Erythroblast (primary cell): ENCODE measurements around the gene BRF1.

Experiments
- GATA1 ChIP-seq: IDR thresholded peaks from 2 replicates; pipeline ENCODE4 v1.6.1; 2011; ENCODE audit warnings: low read depth, mild to moderate bottlenecking, control low read depth, low read length, moderate library complexity
- POLR2A ChIP-seq: IDR thresholded peaks from 2 replicates; pipeline ENCODE4 v1.6.1; 2011; ENCODE audit warnings: mild to moderate bottlenecking, low read length

GRCh38 chr14:105248368-105249181 is 52.2 kb downstream of the BRF1 start, which contains the start of gene BTBD6:
- TF ChIP-seq POLR2A (peak; percentile 33), GATA1 (no peak)
